ENCODE data around the gene ERG. TPM values are rescaled to one million over a fixed set of nuclear protein-coding genes. Genes with fewer than 3 reads are reported as not detected.

ERG gene
- total and polyA plus RNA-seq, 2 of the 8 experiments (the other 6 are each of a cell fraction or from before 2014, with no cell fraction given): 1.0 to 3.0 TPM

DNA sequence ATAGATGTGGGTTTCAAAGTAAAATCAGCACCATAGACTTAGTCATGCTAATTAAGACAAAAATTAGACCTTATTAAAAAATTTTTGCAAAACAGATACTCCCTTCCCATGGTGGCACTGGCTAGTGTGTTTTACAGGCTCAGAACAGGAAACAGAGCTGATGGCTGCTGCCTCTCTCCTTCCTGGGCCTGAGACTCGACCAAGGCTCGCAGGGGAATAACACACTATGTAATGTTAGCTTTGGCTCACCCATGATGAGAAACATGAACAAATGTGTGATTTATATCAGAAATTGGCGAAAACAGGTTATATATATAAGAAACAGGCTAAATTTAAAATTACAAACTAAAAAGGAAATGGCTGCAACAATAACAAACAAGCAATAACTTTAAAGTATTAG is 50.7 kb downstream of the ERG start:
- no peak overlapping the region for H3K18ac ChIP-seq (ENCODE audit: extremely low read depth, low read length)
- 75% methylated on average over 3 of the region's 3 CpGs; no CpG with 5 or more reads in 1 of the 2 experiments for WGBS, 2 experiments (ENCODE audit: extremely low coverage in 1 of 2, insufficient coverage in 1 of 2, insufficient read length in 1 of 2, insufficient replicate concordance in 2 of 2, low coverage in 1 of 2, low lambda C conversion rate in 2 of 2, missing lambda C conversion rate in 1 of 2)
- no peak overlapping the region for H2BK20ac ChIP-seq (ENCODE audit: low read length)
- H3K9me3 ChIP-seq (ENCODE audit: insufficient read depth in 2 of 2, low read depth in 1 of 2, low read length in 1 of 2): no peaks in the 10 kb centered on the region
- H2BK120ac ChIP-seq (replicated peaks; ENCODE audit: low read depth, low read length): no peak overlapping the region
- no peaks in the 10 kb centered on the region for H3K79me2 ChIP-seq (ENCODE audit: control insufficient read depth in 1 of 2, insufficient read depth in 2 of 2, low read length in 2 of 2)
- no peak overlapping the region for H4K91ac ChIP-seq (replicated peaks; ENCODE audit: insufficient read length, low read length)
- H3K36me3 ChIP-seq (ENCODE audit: control insufficient read depth in 2 of 4, insufficient read depth in 4 of 4, low read length in 3 of 4): no peaks in the 10 kb centered on the region
- H3K23me2 ChIP-seq (ENCODE audit: low read depth, low read length): no peaks in the 10 kb centered on the region
- H2AK5ac ChIP-seq (ENCODE audit: low read depth, low read length): no peak overlapping the region
- FAIRE-seq: no peak
- no peak overlapping the region for H3K56ac ChIP-seq (replicated peaks; ENCODE audit: insufficient read length, low read depth, low read length)
- no peaks in the 10 kb centered on the region for H3K4me1 ChIP-seq (replicated peaks in 1 of 4; ENCODE audit: control insufficient read depth in 3 of 4, insufficient read depth in 4 of 4, low read length in 3 of 4)
- H2AFZ ChIP-seq (ENCODE audit: low read length): no peak overlapping the region
- H3K27ac ChIP-seq (ENCODE audit: low read depth, low read length): no peak overlapping the region
- H3K23ac ChIP-seq (ENCODE audit: insufficient read length): no peak overlapping the region
- H2BK15ac ChIP-seq (ENCODE audit: low read length): no peak overlapping the region
- H3K14ac ChIP-seq (ENCODE audit: insufficient read length): no peak overlapping the region
- no peak overlapping the region for H4K5ac ChIP-seq (ENCODE audit: insufficient read length, low read depth, low read length)
- H3K79me1 ChIP-seq (ENCODE audit: low read depth, low read length): no peaks in the 10 kb centered on the region
- TF ChIP-seq BRCA1 (IDR thresholded peaks at IDR 0.05; ENCODE audit: low read depth, low read length) (no peak), POLR2AphosphoS5 (IDR thresholded peaks at IDR 0.05; ENCODE audit: low read depth, low read length) (no peak), CBX5 (IDR thresholded peaks at IDR 0.05; ENCODE audit: low read depth, low read length) (no peak)
- H3K4me3 ChIP-seq (ENCODE audit: extremely low read depth in 1 of 4, insufficient read depth in 2 of 4, low read depth in 3 of 4, low read length in 4 of 4): no peak overlapping the region
- no peaks in the 10 kb centered on the region for H4K20me1 ChIP-seq (replicated peaks in 1 of 2; ENCODE audit: control insufficient read depth in 1 of 2, insufficient read depth in 2 of 2, low read length in 2 of 2)
- no peak overlapping the region for H3K9ac ChIP-seq (replicated peaks in 1 of 4; ENCODE audit: extremely low read depth in 1 of 4, low read depth in 3 of 4, low read length in 3 of 4)
- H4K8ac ChIP-seq (ENCODE audit: extremely low read depth, insufficient read depth, low read length): no peak overlapping the region
- CTCF ChIA-PET (ENCODE audit: partially characterized antibody): no interaction called here
- no peak overlapping the region for H3K4me2 ChIP-seq (ENCODE audit: insufficient read depth in 1 of 2, low read depth in 2 of 2, low read length in 2 of 2)
- H2BK12ac ChIP-seq (ENCODE audit: low read depth, low read length): no peak overlapping the region
- POLR2A ChIA-PET (ENCODE audit: partially characterized antibody): interaction anchor here (1.5 kb wide), 1 partner anchor 8 kb away, joined by 4 read pairs; no protein-coding TSS in a partner anchor
- no peak for DNase-seq (ENCODE audit: low read depth in 1 of 2, low spot score in 2 of 2)
- no peak overlapping the region for H2BK5ac ChIP-seq (ENCODE audit: low read depth, low read length)
- H3K27me3 ChIP-seq (replicated peaks in 1 of 4; ENCODE audit: control insufficient read depth in 3 of 4, extremely low read depth in 1 of 4, insufficient read depth in 3 of 4, low read length in 3 of 4): peaks cover 14 to 47% (median 24%) of the 10 kb centered on the region in 4 experiments
- H3K4ac ChIP-seq (replicated peaks; ENCODE audit: insufficient read length, low read depth, low read length): no peak overlapping the region

Data from H1 (cell line).